HEK293 (cell line): Measurements from ENCODE around the gene SLC44A1.

Experiments
- CTCF ChIA-PET: fragments of 350-600 bp; formaldehyde crosslinking; extraction: SDS; loops from one replicate; lab custom pipeline; 2021; ENCODE audit warnings: antibody characterized with exemption; lab: Yijun Ruan, JAX
- POLR2A ChIA-PET: fragments of 300-600 bp; formaldehyde crosslinking; extraction: SDS; loops from one replicate; lab custom pipeline; 2020; ENCODE audit warnings: antibody characterized with exemption, inconsistent platforms; lab: Yijun Ruan, JAX
- H3K27ac ChIP-seq: fragments of 200-500 bp; sonication (Bioruptor generic); 2 replicates; pipeline ENCODE4 v1.5.1; 2014; ENCODE audit warnings: low read depth, low read length, control low read depth, inconsistent platforms; ENCODE audit errors: extremely low read depth
- H3K36me3 ChIP-seq, 2 experiments: fragments of 200-500 bp in 1 of 2; sonication (Bioruptor generic) in 1 of 2; 1 replicate in 1 of 2; 2 replicates in 1 of 2; pipeline ENCODE4 v1.5.1; 2014 to 2017; ENCODE audit warnings: inconsistent platforms in 2 of 2, low read length in 2 of 2; ENCODE audit not compliant: control insufficient read depth in 2 of 2, insufficient read depth in 1 of 2
- H3K4me1 ChIP-seq: fragments of 200-500 bp; sonication (Bioruptor generic); 2 replicates; pipeline ENCODE4 v1.5.1; 2014; ENCODE audit warnings: mild to moderate bottlenecking, low read length, inconsistent platforms; ENCODE audit not compliant: control insufficient read depth, insufficient read depth
- H3K4me3 ChIP-seq: 2 replicates; pipeline ENCODE4 v1.5.1; 2011; ENCODE audit warnings: low read depth, mild to moderate bottlenecking, control low read depth, low read length, moderate library complexity
- H3K9me3 ChIP-seq: fragments of 200-500 bp; sonication (Bioruptor generic); 2 replicates; pipeline ENCODE4 v1.5.1; 2014; ENCODE audit warnings: low read depth, low read length, inconsistent platforms; ENCODE audit not compliant: control insufficient read depth, insufficient read depth
- KLF9 ChIP-seq: fragments of 450-650 bp; formaldehyde crosslinking; IDR thresholded peaks from 2 replicates; pipeline ENCODE4 v1.5.1; 2016; ENCODE audit warnings: missing biosample characterization, missing genetic modification characterization, low read depth
- ZBTB26 ChIP-seq: fragments of 450-650 bp; formaldehyde crosslinking; optimal IDR thresholded peaks from 2 replicates; pipeline ENCODE3; 2016; ENCODE audit warnings: missing biosample characterization, mild to moderate bottlenecking, missing genetic modification characterization
- ZBTB8A ChIP-seq: fragments of 450-650 bp; formaldehyde crosslinking; IDR thresholded peaks from 2 replicates; pipeline ENCODE4 v1.5.1; 2016; ENCODE audit warnings: missing biosample characterization, missing genetic modification characterization
- ZIC2 ChIP-seq: fragments of 450-650 bp; formaldehyde crosslinking; IDR thresholded peaks from 2 replicates; pipeline ENCODE4 v1.5.1; 2016; ENCODE audit warnings: missing biosample characterization, missing genetic modification characterization
- ZNF175 ChIP-seq: fragments of 450-650 bp; formaldehyde crosslinking; IDR thresholded peaks from 2 replicates; pipeline ENCODE4 v1.5.1; 2016; ENCODE audit warnings: missing biosample characterization, missing genetic modification characterization
- ZNF362 ChIP-seq: fragments of 450-650 bp; formaldehyde crosslinking; IDR thresholded peaks from 2 replicates; pipeline ENCODE4 v1.5.1; 2016; ENCODE audit warnings: missing biosample characterization, missing genetic modification characterization
- ZNF426 ChIP-seq: fragments of 450-650 bp; formaldehyde crosslinking; IDR thresholded peaks from 2 replicates; pipeline ENCODE4 v1.5.1; 2017; ENCODE audit warnings: missing biosample characterization, missing genetic modification characterization, mild to moderate bottlenecking, inconsistent platforms, moderate library complexity
- ZNF449 ChIP-seq: fragments of 450-650 bp; formaldehyde crosslinking; IDR thresholded peaks from 2 replicates; pipeline ENCODE4 v1.5.1; 2017; ENCODE audit warnings: missing biosample characterization, mild to moderate bottlenecking, missing genetic modification characterization, moderate library complexity
- ZNF514 ChIP-seq: fragments of 450-650 bp; formaldehyde crosslinking; IDR thresholded peaks from 2 replicates; pipeline ENCODE4 v1.5.1; 2016; ENCODE audit warnings: missing biosample characterization, missing genetic modification characterization
- ZNF549 ChIP-seq: fragments of 450-650 bp; IDR thresholded peaks from 2 replicates; pipeline ENCODE4 v1.5.1; 2018; ENCODE audit warnings: missing biosample characterization, missing genetic modification characterization, mild to moderate bottlenecking, inconsistent platforms, moderate library complexity
- ZNF558 ChIP-seq: fragments of 450-650 bp; formaldehyde crosslinking; IDR thresholded peaks from 2 replicates; pipeline ENCODE4 v1.5.1; 2016; ENCODE audit warnings: missing biosample characterization, missing genetic modification characterization
- ZNF639 ChIP-seq: fragments of 450-650 bp; formaldehyde crosslinking; IDR thresholded peaks from 2 replicates; pipeline ENCODE4 v1.5.1; 2016; ENCODE audit warnings: missing biosample characterization, missing genetic modification characterization
- ZNF76 ChIP-seq: fragments of 450-650 bp; formaldehyde crosslinking; IDR thresholded peaks from 2 replicates; pipeline ENCODE4; 2016; ENCODE audit warnings: low read depth, missing biosample characterization, missing genetic modification characterization, borderline replicate concordance

Gene SLC44A1

GRCh38 chr9:105318729-105319191, 74.3 kb downstream of the SLC44A1 start:
- ChIA-PET CTCF (interaction anchor here (0.7 to 1.2 kb wide), 4 partner anchors 10 to 43 kb away, joined by 3 to 4 read pairs (median 4); no protein-coding TSS in a partner anchor), POLR2A (no interaction called here)
- TF ChIP-seq ZNF639 (tag by site-specific recombination): no peak
- Histone ChIP-seq H3K4me3 (no peak overlapping the region), H3K9me3 (no peaks in the 10 kb centered on the region), H3K4me1 (no peaks in the 10 kb centered on the region), H3K27ac (no peak overlapping the region), H3K36me3 (no peaks in the 10 kb centered on the region)

GRCh38 chr9:105319202-105319813, 74.9 kb downstream of the SLC44A1 start:
- H3K4me1 ChIP-seq: no peaks in the 10 kb centered on the region
- no peaks in the 10 kb centered on the region for H3K36me3 ChIP-seq
- POLR2A ChIA-PET: no interaction called here
- no peak overlapping the region for H3K4me3 ChIP-seq
- CTCF ChIA-PET: interaction anchor here (0.8 to 1.0 kb wide), 2 partner anchors 11 kb away, joined by 3 to 4 read pairs; no protein-coding TSS in a partner anchor
- no peak overlapping the region for H3K27ac ChIP-seq
- no peak for TF ChIP-seq ZNF175
- no peak for TF ChIP-seq ZNF514 (tag by site-specific recombination)
- TF ChIP-seq ZNF549: no peak
- no peaks in the 10 kb centered on the region for H3K9me3 ChIP-seq

GRCh38 chr9:105320568-105320967, 76.1 kb downstream of the SLC44A1 start:
- TF ChIP-seq ZNF449 (tag by site-specific recombination) (no peak), ZBTB8A (no peak), ZNF426 (tag by site-specific recombination) (no peak)
- Histone ChIP-seq H3K9me3 (no peaks in the 10 kb centered on the region), H3K4me1 (no peaks in the 10 kb centered on the region), H3K4me3 (no peak overlapping the region), H3K36me3 (no peaks in the 10 kb centered on the region), H3K27ac (no peak overlapping the region)
- POLR2A ChIA-PET: no interaction called here
- CTCF ChIA-PET: interaction anchor here (0.7 kb wide), 1 partner anchor 74 kb away, joined by 3 read pairs; no protein-coding TSS in a partner anchor

- H3K27ac ChIP-seq: no peak overlapping the region
- H3K9me3 ChIP-seq: no peaks in the 10 kb centered on the region
- TF ChIP-seq ZIC2 (tag by site-specific recombination) (no peak), ZNF558 (tag by site-specific recombination) (no peak), KLF9 (tag by site-specific recombination) (no peak), ZNF362 (tag by site-specific recombination) (no peak), ZBTB26 (tag by site-specific recombination) (no peak), ZNF76 (tag by site-specific recombination) (no peak)
- H3K4me3 ChIP-seq: no peak overlapping the region
- POLR2A ChIA-PET: no interaction called here
- no peaks in the 10 kb centered on the region for H3K4me1 ChIP-seq
- CTCF ChIA-PET: no interaction called here
- H3K36me3 ChIP-seq: no peaks in the 10 kb centered on the region
Measured at GRCh38 chr9:105328296-105328695, 83.8 kb downstream of the SLC44A1 start.
